SK-N-SH treated with all-trans-retinoic acid at 6 μM for 48 hours (cell line): ENCODE data around the gene RRAD.

ENCODE experiments used
- ARNTL ChIP-seq: fragments of 450-650 bp; formaldehyde crosslinking; IDR thresholded peaks from 2 replicates; pipeline ENCODE4 v1.5.0; 2020; ENCODE audit warnings: low read depth, mild to moderate bottlenecking, moderate library complexity, borderline replicate concordance
- ESRRG ChIP-seq: fragments of 250-450 bp; sonication (Bioruptor Pico); IDR thresholded peaks from 2 replicates; pipeline ENCODE4 v1.6.1; 2021; ENCODE audit warnings: mild to moderate bottlenecking
- PATZ1 ChIP-seq: fragments of 250-450 bp; sonication (Bioruptor Pico); IDR thresholded peaks from 2 replicates; pipeline ENCODE4 v1.8.0; 2020; ENCODE audit warnings: mild to moderate bottlenecking, moderate library complexity, borderline replicate concordance
- POU6F1 ChIP-seq: fragments of 250-450 bp; sonication (Bioruptor Pico); IDR thresholded peaks from 2 replicates; pipeline ENCODE4 v1.8.0; 2021; ENCODE audit warnings: low read depth, mild to moderate bottlenecking, moderate library complexity, borderline replicate concordance
- TCF4 ChIP-seq: fragments of 250-450 bp; sonication (Bioruptor Pico); IDR thresholded peaks from 2 replicates; pipeline ENCODE4 v1.8.0; 2021; ENCODE audit warnings: mild to moderate bottlenecking, moderate library complexity, borderline replicate concordance
- TOX ChIP-seq: fragments of 250-450 bp; sonication (Bioruptor Pico); IDR thresholded peaks from 2 replicates; pipeline ENCODE4 v1.8.0; 2021; ENCODE audit warnings: mild to moderate bottlenecking, moderate library complexity, borderline replicate concordance
- ZFP30 ChIP-seq: fragments of 450-650 bp; formaldehyde crosslinking; IDR thresholded peaks from 2 replicates; pipeline ENCODE4 v1.5.0; 2022; ENCODE audit warnings: mild to moderate bottlenecking, moderate library complexity
- ZNF565 ChIP-seq: fragments of 450-650 bp; formaldehyde crosslinking; conservative IDR thresholded peaks from 2 replicates; pipeline ENCODE4 v1.5.0; 2020; ENCODE audit warnings: low read depth, mild to moderate bottlenecking, moderate library complexity
- ZNF70 ChIP-seq: fragments of 450-650 bp; formaldehyde crosslinking; IDR thresholded peaks from 2 replicates; pipeline ENCODE4 v1.5.0; 2020; ENCODE audit warnings: mild to moderate bottlenecking, moderate library complexity
- TF ChIP-seq, protein P1 (sequence below): fragments of 250-450 bp; sonication (Bioruptor Pico); IDR thresholded peaks from 2 replicates; pipeline ENCODE4 v1.5.1; 2020; ENCODE audit warnings: low read depth, mild to moderate bottlenecking, moderate library complexity
- TF ChIP-seq, protein P2 (sequence below): fragments of 250-450 bp; sonication (Bioruptor Pico); IDR thresholded peaks from 2 replicates; pipeline ENCODE4 v1.5.1; 2021; ENCODE audit warnings: mild to moderate bottlenecking, moderate library complexity

DNA sequence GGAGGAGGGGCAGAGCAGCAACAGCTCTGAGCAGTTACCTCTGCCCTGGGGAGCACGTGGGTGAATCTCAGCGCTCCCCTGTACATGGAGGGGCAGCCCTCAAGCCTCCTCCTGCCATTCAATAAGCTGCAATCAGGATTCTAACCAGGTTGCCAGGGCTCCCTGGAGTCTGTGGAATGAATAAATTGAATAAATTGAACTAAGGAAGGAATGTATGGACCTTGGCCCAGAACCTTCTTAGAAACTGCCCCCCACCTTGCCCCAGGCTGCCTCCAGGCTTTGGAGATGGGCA, 5.1 kb downstream of the RRAD start:
- TF ChIP-seq, protein P1, sequence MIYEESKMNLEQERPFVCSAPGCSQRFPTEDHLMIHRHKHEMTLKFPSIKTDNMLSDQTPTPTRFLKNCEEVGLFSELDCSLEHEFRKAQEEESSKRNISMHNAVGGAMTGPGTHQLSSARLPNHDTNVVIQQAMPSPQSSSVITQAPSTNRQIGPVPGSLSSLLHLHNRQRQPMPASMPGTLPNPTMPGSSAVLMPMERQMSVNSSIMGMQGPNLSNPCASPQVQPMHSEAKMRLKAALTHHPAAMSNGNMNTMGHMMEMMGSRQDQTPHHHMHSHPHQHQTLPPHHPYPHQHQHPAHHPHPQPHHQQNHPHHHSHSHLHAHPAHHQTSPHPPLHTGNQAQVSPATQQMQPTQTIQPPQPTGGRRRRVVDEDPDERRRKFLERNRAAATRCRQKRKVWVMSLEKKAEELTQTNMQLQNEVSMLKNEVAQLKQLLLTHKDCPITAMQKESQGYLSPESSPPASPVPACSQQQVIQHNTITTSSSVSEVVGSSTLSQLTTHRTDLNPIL (CRISPR knock-in tag): no peak
- no peak for TF ChIP-seq POU6F1 (CRISPR knock-in tag)
- TF ChIP-seq ARNTL: no peak
- no peak for TF ChIP-seq TCF4 (CRISPR knock-in tag)
- TF ChIP-seq ZNF565: no peak
- no peak for TF ChIP-seq PATZ1 (CRISPR knock-in tag)
- no peak for TF ChIP-seq TOX
- TF ChIP-seq, protein P2, sequence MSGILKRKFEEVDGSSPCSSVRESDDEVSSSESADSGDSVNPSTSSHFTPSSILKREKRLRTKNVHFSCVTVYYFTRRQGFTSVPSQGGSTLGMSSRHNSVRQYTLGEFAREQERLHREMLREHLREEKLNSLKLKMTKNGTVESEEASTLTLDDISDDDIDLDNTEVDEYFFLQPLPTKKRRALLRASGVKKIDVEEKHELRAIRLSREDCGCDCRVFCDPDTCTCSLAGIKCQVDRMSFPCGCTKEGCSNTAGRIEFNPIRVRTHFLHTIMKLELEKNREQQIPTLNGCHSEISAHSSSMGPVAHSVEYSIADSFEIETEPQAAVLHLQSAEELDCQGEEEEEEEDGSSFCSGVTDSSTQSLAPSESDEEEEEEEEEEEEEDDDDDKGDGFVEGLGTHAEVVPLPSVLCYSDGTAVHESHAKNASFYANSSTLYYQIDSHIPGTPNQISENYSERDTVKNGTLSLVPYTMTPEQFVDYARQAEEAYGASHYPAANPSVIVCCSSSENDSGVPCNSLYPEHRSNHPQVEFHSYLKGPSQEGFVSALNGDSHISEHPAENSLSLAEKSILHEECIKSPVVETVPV (CRISPR knock-in tag): no peak
- no peak for TF ChIP-seq ZFP30
- no peak for TF ChIP-seq ESRRG (CRISPR knock-in tag)
- TF ChIP-seq ZNF70: no peak
